GM19463 (cell line): Measurements from ENCODE around the gene PITPNM3.
"Not testable (repeated sequence)": the region's sequence is repeated elsewhere in the genome, so short reads cannot be mapped to it uniquely, and the experiment has no call there.

Source experiments
- ATAC-seq: cut with Tn5 transposase; IDR thresholded peaks from one replicate; pipeline ENCODE4 v1.9.1; 2021; ENCODE audit warnings: mild to moderate bottlenecking, moderate library complexity; ENCODE audit not compliant: unreplicated experiment

The PITPNM3 gene

GRCh38 chr17:6483507-6483906 lies 72.8 kb downstream of the PITPNM3 start:
- no peak for ATAC-seq

GRCh38 chr17:6482796-6483195 lies 73.6 kb downstream of the PITPNM3 start:
- ATAC-seq: not testable (repeated sequence)

GRCh38 chr17:6482105-6482455 lies 74.3 kb downstream of the PITPNM3 start:
- ATAC-seq: no peak

GRCh38 chr17:6480303-6480675 lies 76.1 kb downstream of the PITPNM3 start:
- ATAC-seq: no peak

GRCh38 chr17:6479622-6480302 lies 76.6 kb downstream of the PITPNM3 start:
- ATAC-seq: no peak

- ATAC-seq: no peak
Observed at GRCh38 chr17:6478486-6478885, 77.9 kb downstream of the PITPNM3 start.

GRCh38 chr17:6477831-6478383 lies 78.4 kb downstream of the PITPNM3 start:
- no peak for ATAC-seq

- ATAC-seq: no peak
Observed at GRCh38 chr17:6476810-6477179, 79.6 kb downstream of the PITPNM3 start.

- ATAC-seq: no peak
Observed at GRCh38 chr17:6476076-6476809, 80.1 kb downstream of the PITPNM3 start.

- ATAC-seq: no peak
Observed at GRCh38 chr17:6475411-6475810, 80.9 kb downstream of the PITPNM3 start.

- ATAC-seq: no peak
Observed at GRCh38 chr17:6474906-6475305, 81.4 kb downstream of the PITPNM3 start.

- ATAC-seq: no peak
Observed at GRCh38 chr17:6474376-6474775, 82.0 kb downstream of the PITPNM3 start.

GRCh38 chr17:6473128-6473767 lies 83.1 kb downstream of the PITPNM3 start:
- no peak for ATAC-seq

GRCh38 chr17:6472517-6472916 lies 83.8 kb downstream of the PITPNM3 start:
- ATAC-seq: no peak

GRCh38 chr17:6471531-6472465 lies 84.6 kb downstream of the PITPNM3 start:
- ATAC-seq: no peak

- no peak for ATAC-seq
Observed at GRCh38 chr17:6470751-6471521, 85.4 kb downstream of the PITPNM3 start.

- no peak for ATAC-seq
Observed at GRCh38 chr17:6470146-6470718, 86.1 kb downstream of the PITPNM3 start.

GRCh38 chr17:6468051-6468790 lies 88.1 kb downstream of the PITPNM3 start:
- ATAC-seq: no peak

- ATAC-seq: no peak
Observed at GRCh38 chr17:6467567-6467966, 88.8 kb downstream of the PITPNM3 start.
